WTC11 (cell line): ENCODE measurements around the gene CHMP5. TPM values are rescaled to one million over a fixed set of nuclear protein-coding genes. Genes with fewer than 3 reads are reported as not detected.

Experiments
- ATAC-seq: fragments of 200-7000 bp; cut with Tn5 transposase; 2 replicates; pipeline ENCODE4 v1.10.0; 2021; ENCODE audit warnings: mild to moderate bottlenecking, moderate library complexity
- CTCF ChIA-PET: fragments of 300-600 bp; sonication (Branson Sonifier 250); formaldehyde crosslinking; loops from one replicate; lab custom pipeline; 2021; ENCODE audit warnings: antibody characterized with exemption; lab: Charles Lee
- POLR2A ChIA-PET: fragments of 350-600 bp; sonication (Branson Sonifier 250); formaldehyde crosslinking; loops from one replicate; lab custom pipeline; 2021; ENCODE audit warnings: antibody characterized with exemption; lab: Charles Lee
- DNase-seq: peaks from one replicate; pipeline ENCODE4 v3.0.0; 2021; ENCODE audit warnings: low spot score
- H3K27ac Mint-ChIP-seq: 2 replicates; pipeline ENCODE4 v1.8.0; 2021; ENCODE audit warnings: mixed read lengths
- H3K27me3 Mint-ChIP-seq: 2 replicates; pipeline ENCODE4 v1.8.0; 2021; ENCODE audit warnings: low read depth, mild to moderate bottlenecking, moderate library complexity, mixed read lengths
- H3K36me3 Mint-ChIP-seq: 2 replicates; pipeline ENCODE4 v1.8.0; 2021; ENCODE audit warnings: mixed read lengths
- H3K4me1 Mint-ChIP-seq: 2 replicates; pipeline ENCODE4 v1.8.0; 2022; ENCODE audit warnings: mixed read lengths
- H3K4me3 Mint-ChIP-seq: 2 replicates; pipeline ENCODE4 v1.8.0; 2021; ENCODE audit warnings: mild to moderate bottlenecking, moderate library complexity, mixed read lengths
- H3K9me3 Mint-ChIP-seq: 2 replicates; pipeline ENCODE4 v1.8.0; 2021; ENCODE audit warnings: mixed read lengths
- AR ChIP-seq: fragments of 250-450 bp; sonication (Bioruptor Pico); IDR thresholded peaks from 2 replicates; pipeline ENCODE4 v1.9.0; 2021; ENCODE audit warnings: mild to moderate bottlenecking
- CDX4 ChIP-seq: fragments of 250-450 bp; sonication (Bioruptor Pico); IDR thresholded peaks from 2 replicates; pipeline ENCODE4 v1.9.0; 2021; ENCODE audit warnings: moderate library complexity, mild to moderate bottlenecking, inconsistent platforms, borderline replicate concordance
- CREB1 ChIP-seq: sonication (generic); formaldehyde crosslinking; IDR thresholded peaks from 2 replicates; pipeline ENCODE4 v1.8.0; 2023; ENCODE audit warnings: mild to moderate bottlenecking, missing genetic modification reagents
- CTCF ChIP-seq: fragments of 200-600 bp; IDR thresholded peaks from 2 replicates; pipeline ENCODE4 v1.8.0; 2022; ENCODE audit warnings: antibody characterized with exemption
- E2F1 ChIP-seq: sonication (generic); formaldehyde crosslinking; IDR thresholded peaks from 2 replicates; pipeline ENCODE4 v1.8.0; 2022; ENCODE audit warnings: mild to moderate bottlenecking, missing genetic modification reagents
- ELF4 ChIP-seq: sonication (generic); formaldehyde crosslinking; IDR thresholded peaks from 2 replicates; pipeline ENCODE4 v1.8.1; 2022; ENCODE audit warnings: low read depth, mild to moderate bottlenecking, moderate library complexity, missing genetic modification reagents
- FOXK1 ChIP-seq: sonication (generic); formaldehyde crosslinking; IDR thresholded peaks from 2 replicates; pipeline ENCODE4 v1.8.0; 2022; ENCODE audit warnings: mild to moderate bottlenecking, moderate library complexity, missing genetic modification reagents
- HMGA2 ChIP-seq: fragments of 250-450 bp; sonication (Bioruptor Pico); IDR thresholded peaks from 2 replicates; pipeline ENCODE4 v1.4.0; 2021; ENCODE audit warnings: mild to moderate bottlenecking, moderate library complexity
- JUN ChIP-seq: sonication (generic); formaldehyde crosslinking; IDR thresholded peaks from 2 replicates; pipeline ENCODE4 v1.8.0; 2023; ENCODE audit warnings: mild to moderate bottlenecking, missing genetic modification reagents
- MYBL2 ChIP-seq: sonication (generic); formaldehyde crosslinking; IDR thresholded peaks from 2 replicates; pipeline ENCODE4 v1.8.1; 2023; ENCODE audit warnings: mild to moderate bottlenecking, moderate library complexity, missing genetic modification reagents
- NFE2L1 ChIP-seq: sonication (generic); formaldehyde crosslinking; IDR thresholded peaks from 2 replicates; pipeline ENCODE4 v1.8.1; 2023; ENCODE audit warnings: missing genetic modification reagents
- STAT6 ChIP-seq: sonication (generic); formaldehyde crosslinking; conservative IDR thresholded peaks from 2 replicates; pipeline ENCODE4 v1.8.1; 2023; ENCODE audit warnings: mild to moderate bottlenecking, low read depth, missing genetic modification reagents, moderate library complexity
- TP53 ChIP-seq: sonication (generic); formaldehyde crosslinking; IDR thresholded peaks from 2 replicates; pipeline ENCODE4 v1.8.1; 2023; ENCODE audit warnings: mild to moderate bottlenecking, missing genetic modification reagents
- ZBTB43 ChIP-seq: sonication (generic); formaldehyde crosslinking; IDR thresholded peaks from 2 replicates; pipeline ENCODE4 v1.8.1; 2023; ENCODE audit warnings: mild to moderate bottlenecking, missing genetic modification reagents
- ZMAT4 ChIP-seq: fragments of 250-450 bp; sonication (Bioruptor Pico); IDR thresholded peaks from 2 replicates; pipeline ENCODE4 v1.9.0; 2021; ENCODE audit warnings: mild to moderate bottlenecking
- ZNF423 ChIP-seq: fragments of 250-450 bp; sonication (Bioruptor Pico); IDR thresholded peaks from 2 replicates; pipeline ENCODE4 v2.1.2; 2022; ENCODE audit warnings: mild to moderate bottlenecking, moderate library complexity
- ZNF671 ChIP-seq: fragments of 250-450 bp; sonication (Bioruptor Pico); IDR thresholded peaks from 2 replicates; pipeline ENCODE4 v1.8.0; 2021; ENCODE audit warnings: mild to moderate bottlenecking
- total RNA-seq: library from RNA; stranded (reverse); gene quantifications from 3 replicates; pipeline ENCODE4 v1.2.3, GENCODE V29; 2021

CHMP5 gene
- total RNA-seq, 1 experiment from 2014 or later = 46.2 TPM

- Mint-ChIP-seq H3K4me1 (no peaks in the 10 kb centered on the region), H3K4me3 (no peak overlapping the region), H3K27me3 (no peaks in the 10 kb centered on the region), H3K36me3 (peaks cover 49% of the 10 kb centered on the region), H3K27ac (no peak overlapping the region), H3K9me3 (no peaks in the 10 kb centered on the region)
- TF ChIP-seq HMGA2 (no peak), AR (no peak), JUN (CRISPR knock-in tag) (no peak), NFE2L1 (CRISPR knock-in tag) (no peak), MYBL2 (CRISPR knock-in tag) (no peak), FOXK1 (CRISPR knock-in tag) (no peak), ZNF671 (CRISPR knock-in tag) (no peak), E2F1 (CRISPR knock-in tag) (no peak), CDX4 (CRISPR knock-in tag) (no peak), ZBTB43 (CRISPR knock-in tag) (no peak), CREB1 (CRISPR knock-in tag) (no peak), TP53 (CRISPR knock-in tag) (no peak), ELF4 (CRISPR knock-in tag) (no peak), CTCF (no peak), ZNF423 (CRISPR knock-in tag) (no peak), ZMAT4 (no peak), STAT6 (CRISPR knock-in tag) (no peak)
- ChIA-PET CTCF (no interaction called here), POLR2A (interaction anchor here (0.6 kb wide), 1 partner anchor 36 kb away, joined by 3 read pairs; the partner anchor contains the start of gene NFX1)
- ATAC-seq (no peak), DNase-seq (no peak)
These were observed 10.6 kb upstream of the CHMP5 start for GRCh38 chr9:33254211-33254610.
